Measurements from ENCODE around the gene MYBPC2. TPM values are rescaled to one million over a fixed set of nuclear protein-coding genes. Genes with fewer than 3 reads are reported as not detected.

Gene MYBPC2
- total and polyA plus RNA-seq, 10 donors = 0.28 to 1.7 (median 0.42) TPM; not detected in 2

DNA sequence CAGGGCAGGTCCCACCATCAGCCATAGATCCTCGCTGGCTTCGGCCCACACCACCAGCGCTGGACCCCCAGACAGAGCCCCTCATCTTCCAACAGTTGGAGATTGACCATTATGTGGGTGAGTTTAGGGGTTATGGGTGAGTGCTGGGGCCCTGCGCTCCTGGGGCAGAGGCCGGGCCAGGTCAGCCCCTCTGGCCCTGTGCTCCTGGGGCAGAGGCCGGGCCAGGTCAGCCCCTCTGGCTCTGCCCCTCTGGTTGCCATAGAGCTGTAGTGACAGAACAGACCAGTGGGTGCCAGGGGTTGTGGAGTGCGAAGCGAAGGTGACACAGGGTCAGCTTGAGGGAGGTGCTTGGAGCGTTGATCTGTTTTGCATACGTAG, 33.3 kb upstream of the MYBPC2 start:
- WGBS, 5 donors = 94 to 99% (median 97%) methylated on average over 9 to 10 of the region's 10 CpGs
- intact Hi-C loops (cut with DNase I; ENCODE audit: low total_unique reads) = no loop called here

DNA sequence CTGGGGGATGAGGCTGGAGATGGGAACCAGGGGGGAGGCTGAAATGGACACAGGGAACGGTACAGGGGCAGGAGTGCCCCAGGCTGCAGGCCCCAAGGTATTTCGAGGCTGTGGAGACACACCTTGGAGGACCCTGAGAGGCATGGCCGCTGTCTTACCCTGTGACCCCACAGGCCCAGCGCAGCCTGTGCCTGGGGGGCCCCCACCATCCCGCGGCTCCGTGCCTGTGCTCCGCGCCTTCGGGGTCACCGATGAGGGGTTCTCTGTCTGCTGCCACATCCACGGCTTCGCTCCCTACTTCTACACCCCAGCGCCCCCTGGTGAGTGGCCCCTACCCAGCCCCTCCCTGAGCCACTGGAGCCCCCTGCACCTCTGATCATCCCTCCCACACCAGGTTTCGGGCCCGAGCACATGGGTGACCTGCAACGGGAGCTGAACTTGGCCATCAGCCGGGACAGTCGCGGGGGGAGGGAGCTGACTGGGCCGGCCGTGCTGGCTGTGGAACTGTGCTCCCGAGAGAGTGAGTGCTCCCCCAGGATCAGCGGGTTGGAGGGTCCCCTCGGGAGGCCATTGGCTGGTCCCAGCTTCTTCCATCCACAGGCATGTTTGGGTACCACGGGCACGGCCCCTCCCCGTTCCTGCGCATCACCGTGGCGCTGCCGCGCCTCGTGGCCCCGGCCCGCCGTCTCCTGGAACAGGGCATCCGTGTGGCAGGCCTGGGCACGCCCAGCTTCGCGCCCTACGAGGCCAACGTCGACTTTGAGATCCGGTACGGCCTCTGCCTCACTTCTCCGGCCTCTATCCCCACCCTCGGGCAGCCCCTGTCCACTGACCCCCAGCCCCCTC, 30.9 kb upstream of the MYBPC2 start:
- DNase-seq = no peak
- H3K36me3 ChIP-seq = peaks cover 0 to 68% (median 28%) of the 10 kb centered on the region in 6 donors
- no peaks in the 10 kb centered on the region for H3K4me1 ChIP-seq
- intact Hi-C loops (cut with DNase I; ENCODE audit: low total_unique reads) = no loop called here
- 93 to 97% (median 96%) methylated on average over 41 to 48 of the region's 48 CpGs for WGBS, 5 donors
- H3K4me3 ChIP-seq = no peak overlapping the region
- H3K27me3 ChIP-seq (replicated peaks in 1 of 7) = no peaks in the 10 kb centered on the region
- TF ChIP-seq POLR2A (IDR thresholded peaks at IDR 0.05) = no peak
- no peak for TF ChIP-seq CTCF (IDR thresholded peaks at IDR 0.05 in 8 of 11, conservative IDR thresholded peaks at IDR 0.05 in 3 of 11)
- TF ChIP-seq POLR2AphosphoS5 (IDR thresholded peaks at IDR 0.05) = no peak
- no peak overlapping the region for H3K27ac ChIP-seq
- no peaks in the 10 kb centered on the region for H3K9me3 ChIP-seq

More for the DNA sequence above, 33.3 kb upstream of the MYBPC2 start:
- no peaks in the 10 kb centered on the region for H3K27me3 ChIP-seq (replicated peaks in 1 of 7)
- H3K4me1 ChIP-seq = no peaks in the 10 kb centered on the region
- H3K4me3 ChIP-seq = no peak overlapping the region
- no peaks in the 10 kb centered on the region for H3K9me3 ChIP-seq
- no peak for TF ChIP-seq CTCF (IDR thresholded peaks at IDR 0.05 in 8 of 11, conservative IDR thresholded peaks at IDR 0.05 in 3 of 11)
- no peak for TF ChIP-seq POLR2A (IDR thresholded peaks at IDR 0.05)
- no peak for TF ChIP-seq POLR2AphosphoS5 (IDR thresholded peaks at IDR 0.05)
- peaks cover 0 to 45% (median 23%) of the 10 kb centered on the region in 6 donors for H3K36me3 ChIP-seq
- no peak overlapping the region for H3K27ac ChIP-seq
- no peak for DNase-seq

- peak; percentile 70 for DNase-seq
- Histone ChIP-seq H3K9me3 (no peaks in the 10 kb centered on the region), H3K4me3 (no peak overlapping the region), H3K27me3 (replicated peaks in 1 of 7) (no peaks in the 10 kb centered on the region), H3K4me1 (no peaks in the 10 kb centered on the region), H3K27ac (no peak overlapping the region), H3K36me3 (peaks cover 0 to 77% (median 32%) of the 10 kb centered on the region in 6 donors)
- 96 to 99% (median 98%) methylated on average over 32 to 41 of the region's 41 CpGs for WGBS, 5 donors
- TF ChIP-seq CTCF (IDR thresholded peaks at IDR 0.05 in 8 of 11, conservative IDR thresholded peaks at IDR 0.05 in 3 of 11) (no peak), POLR2AphosphoS5 (IDR thresholded peaks at IDR 0.05) (no peak), POLR2A (IDR thresholded peaks at IDR 0.05) (no peak)
- intact Hi-C loops (cut with DNase I; ENCODE audit: low total_unique reads) = no loop called here
These were observed 30.0 kb upstream of the MYBPC2 start for GRCh38 chr19:50402544-50403301.

Measured in spleen (tissue), 11 donors.